HEK293 (cell line): ENCODE measurements around the gene UBFD1.
A peak's percentile ranks its signal among the peaks of the same experiment; 100 is the strongest.

Experiments
- CTCF ChIA-PET: fragments of 350-600 bp; formaldehyde crosslinking; extraction: SDS; loops from one replicate; lab custom pipeline; 2021; ENCODE audit warnings: antibody characterized with exemption; lab: Yijun Ruan, JAX
- POLR2A ChIA-PET: fragments of 300-600 bp; formaldehyde crosslinking; extraction: SDS; loops from one replicate; lab custom pipeline; 2020; ENCODE audit warnings: antibody characterized with exemption, inconsistent platforms; lab: Yijun Ruan, JAX
- H3K27ac ChIP-seq: fragments of 200-500 bp; sonication (Bioruptor generic); 2 replicates; pipeline ENCODE4 v1.5.1; 2014; ENCODE audit warnings: low read depth, low read length, control low read depth, inconsistent platforms; ENCODE audit errors: extremely low read depth
- H3K36me3 ChIP-seq, 2 experiments: fragments of 200-500 bp in 1 of 2; sonication (Bioruptor generic) in 1 of 2; 1 replicate in 1 of 2; 2 replicates in 1 of 2; pipeline ENCODE4 v1.5.1; 2014 to 2017; ENCODE audit warnings: inconsistent platforms in 2 of 2, low read length in 2 of 2; ENCODE audit not compliant: control insufficient read depth in 2 of 2, insufficient read depth in 1 of 2
- H3K4me1 ChIP-seq: fragments of 200-500 bp; sonication (Bioruptor generic); 2 replicates; pipeline ENCODE4 v1.5.1; 2014; ENCODE audit warnings: mild to moderate bottlenecking, low read length, inconsistent platforms; ENCODE audit not compliant: control insufficient read depth, insufficient read depth
- H3K4me3 ChIP-seq: 2 replicates; pipeline ENCODE4 v1.5.1; 2011; ENCODE audit warnings: low read depth, mild to moderate bottlenecking, control low read depth, low read length, moderate library complexity
- H3K9me3 ChIP-seq: fragments of 200-500 bp; sonication (Bioruptor generic); 2 replicates; pipeline ENCODE4 v1.5.1; 2014; ENCODE audit warnings: low read depth, low read length, inconsistent platforms; ENCODE audit not compliant: control insufficient read depth, insufficient read depth
- BCL11A ChIP-seq: fragments of 450-650 bp; formaldehyde crosslinking; IDR thresholded peaks from 2 replicates; pipeline ENCODE4 v1.5.1; 2016; ENCODE audit warnings: low read depth, missing biosample characterization, missing genetic modification characterization
- INSM2 ChIP-seq: fragments of 450-650 bp; formaldehyde crosslinking; IDR thresholded peaks from 2 replicates; pipeline ENCODE4 v1.5.1; 2016; ENCODE audit warnings: missing biosample characterization, missing genetic modification characterization
- KLF10 ChIP-seq: fragments of 450-650 bp; IDR thresholded peaks from 2 replicates; pipeline ENCODE4 v1.5.1; 2018; ENCODE audit warnings: missing biosample characterization, mild to moderate bottlenecking, missing genetic modification characterization
- KLF17 ChIP-seq: fragments of 450-650 bp; formaldehyde crosslinking; IDR thresholded peaks from 2 replicates; pipeline ENCODE4 v1.5.1; 2016; ENCODE audit warnings: missing biosample characterization, missing genetic modification characterization
- TCF7L2 ChIP-seq: IDR thresholded peaks from 2 replicates; pipeline ENCODE4 v1.6.1; 2011; ENCODE audit warnings: low read depth, mild to moderate bottlenecking, inconsistent platforms, low read length, moderate library complexity, borderline replicate concordance
- ZBTB21 ChIP-seq: fragments of 450-650 bp; formaldehyde crosslinking; IDR thresholded peaks from 2 replicates; pipeline ENCODE4 v1.5.1; 2017; ENCODE audit warnings: missing biosample characterization, missing genetic modification characterization
- ZBTB48 ChIP-seq: fragments of 450-650 bp; formaldehyde crosslinking; IDR thresholded peaks from 2 replicates; pipeline ENCODE4 v1.5.1; 2016; ENCODE audit warnings: missing biosample characterization, missing genetic modification characterization
- ZNF132 ChIP-seq: fragments of 450-650 bp; formaldehyde crosslinking; IDR thresholded peaks from 2 replicates; pipeline ENCODE4 v1.5.1; 2017; ENCODE audit warnings: missing biosample characterization, missing genetic modification characterization, borderline replicate concordance
- ZNF184 ChIP-seq: fragments of 450-650 bp; IDR thresholded peaks from 2 replicates; pipeline ENCODE4 v1.5.1; 2018; ENCODE audit warnings: missing biosample characterization, mild to moderate bottlenecking, missing genetic modification characterization
- ZNF37A ChIP-seq: fragments of 450-650 bp; IDR thresholded peaks from 2 replicates; pipeline ENCODE4 v1.5.1; 2018; ENCODE audit warnings: missing biosample characterization, missing genetic modification characterization
- ZNF423 ChIP-seq: fragments of 450-650 bp; formaldehyde crosslinking; IDR thresholded peaks from 2 replicates; pipeline ENCODE4 v1.5.1; 2016; ENCODE audit warnings: missing biosample characterization, missing genetic modification characterization
- ZNF548 ChIP-seq: fragments of 450-650 bp; formaldehyde crosslinking; IDR thresholded peaks from 2 replicates; pipeline ENCODE4 v1.5.1; 2016; ENCODE audit warnings: missing biosample characterization, missing genetic modification characterization
- ZNF660 ChIP-seq: fragments of 450-650 bp; IDR thresholded peaks from 2 replicates; pipeline ENCODE4 v1.5.1; 2018; ENCODE audit warnings: missing biosample characterization, mild to moderate bottlenecking, missing genetic modification characterization
- ZNF747 ChIP-seq: fragments of 450-650 bp; formaldehyde crosslinking; IDR thresholded peaks from 2 replicates; pipeline ENCODE4 v1.5.1; 2016; ENCODE audit warnings: missing biosample characterization, missing genetic modification characterization
- TF ChIP-seq, protein P1 (sequence below): fragments of 450-650 bp; formaldehyde crosslinking; IDR thresholded peaks from 2 replicates; pipeline ENCODE4 v1.5.1; 2016; ENCODE audit warnings: missing biosample characterization, missing genetic modification characterization
- TF ChIP-seq, protein P2 (sequence below): fragments of 450-650 bp; formaldehyde crosslinking; IDR thresholded peaks from 2 replicates; pipeline ENCODE4 v1.5.1; 2016; ENCODE audit warnings: missing biosample characterization, missing genetic modification characterization
- TF ChIP-seq, protein P3 (sequence below): fragments of 450-650 bp; formaldehyde crosslinking; IDR thresholded peaks from 2 replicates; pipeline ENCODE4 v1.5.1; 2016; ENCODE audit warnings: missing biosample characterization, missing genetic modification characterization
- TF ChIP-seq, protein P4 (sequence below): fragments of 450-650 bp; formaldehyde crosslinking; IDR thresholded peaks from 2 replicates; pipeline ENCODE4 v1.5.1; 2016; ENCODE audit warnings: missing biosample characterization, missing genetic modification characterization
- TF ChIP-seq, protein P5 (sequence below): fragments of 450-650 bp; IDR thresholded peaks from 2 replicates; pipeline ENCODE4 v1.5.1; 2018; ENCODE audit warnings: missing biosample characterization, missing genetic modification characterization
- TF ChIP-seq, protein P6 (sequence below): fragments of 450-650 bp; formaldehyde crosslinking; IDR thresholded peaks from 2 replicates; pipeline ENCODE4 v1.5.1; 2016; ENCODE audit warnings: missing biosample characterization, missing genetic modification characterization

UBFD1 gene

DNA sequence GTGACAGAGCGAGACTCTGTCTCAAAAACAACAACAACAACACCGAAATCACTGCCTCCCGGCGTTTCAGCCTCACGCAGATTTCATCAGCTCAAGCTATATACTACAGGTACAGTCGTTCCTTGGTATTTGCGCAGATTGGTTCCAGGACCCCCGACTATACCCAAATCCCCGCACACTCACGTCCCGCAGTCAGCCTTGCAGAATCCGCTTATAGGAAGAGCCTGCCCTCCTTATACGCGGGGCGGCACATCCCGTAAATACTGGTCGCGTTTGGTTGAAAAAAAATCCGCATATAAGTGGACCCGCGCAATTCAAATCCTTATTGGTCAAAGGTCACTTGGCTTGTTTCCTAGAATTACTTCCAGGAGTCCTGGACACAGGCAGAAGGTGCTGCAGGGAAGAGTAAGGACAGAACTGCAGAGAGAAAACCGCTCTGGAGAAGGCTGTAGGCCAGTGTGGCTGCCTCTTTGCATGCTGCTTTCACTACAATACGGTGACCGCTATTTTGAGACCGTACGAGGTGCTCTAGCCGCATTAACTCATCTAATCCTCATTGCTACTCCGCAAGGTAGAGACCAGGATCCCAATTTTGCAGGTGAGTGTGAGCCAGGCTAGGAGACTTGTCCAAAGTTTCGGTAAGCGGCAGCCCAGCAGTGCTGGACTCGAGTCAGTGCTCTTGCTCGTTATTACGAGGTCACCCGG is 37.9 kb downstream of the UBFD1 start (continued):
- no peak for TF ChIP-seq ZNF132 (tag by site-specific recombination)
- TF ChIP-seq, protein P1, sequence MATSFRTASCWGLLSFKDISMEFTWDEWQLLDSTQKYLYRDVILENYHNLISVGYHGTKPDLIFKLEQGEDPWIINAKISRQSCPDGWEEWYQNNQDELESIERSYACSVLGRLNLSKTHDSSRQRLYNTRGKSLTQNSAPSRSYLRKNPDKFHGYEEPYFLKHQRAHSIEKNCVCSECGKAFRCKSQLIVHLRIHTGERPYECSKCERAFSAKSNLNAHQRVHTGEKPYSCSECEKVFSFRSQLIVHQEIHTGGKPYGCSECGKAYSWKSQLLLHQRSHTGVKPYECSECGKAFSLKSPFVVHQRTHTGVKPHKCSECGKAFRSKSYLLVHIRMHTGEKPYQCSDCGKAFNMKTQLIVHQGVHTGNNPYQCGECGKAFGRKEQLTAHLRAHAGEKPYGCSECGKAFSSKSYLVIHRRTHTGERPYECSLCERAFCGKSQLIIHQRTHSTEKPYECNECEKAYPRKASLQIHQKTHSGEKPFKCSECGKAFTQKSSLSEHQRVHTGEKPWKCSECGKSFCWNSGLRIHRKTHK (tag by site-specific recombination): no peak
- TF ChIP-seq BCL11A: no peak
- TF ChIP-seq ZNF747: no peak
- TF ChIP-seq, all 188 proteins: peak for 0

DNA sequence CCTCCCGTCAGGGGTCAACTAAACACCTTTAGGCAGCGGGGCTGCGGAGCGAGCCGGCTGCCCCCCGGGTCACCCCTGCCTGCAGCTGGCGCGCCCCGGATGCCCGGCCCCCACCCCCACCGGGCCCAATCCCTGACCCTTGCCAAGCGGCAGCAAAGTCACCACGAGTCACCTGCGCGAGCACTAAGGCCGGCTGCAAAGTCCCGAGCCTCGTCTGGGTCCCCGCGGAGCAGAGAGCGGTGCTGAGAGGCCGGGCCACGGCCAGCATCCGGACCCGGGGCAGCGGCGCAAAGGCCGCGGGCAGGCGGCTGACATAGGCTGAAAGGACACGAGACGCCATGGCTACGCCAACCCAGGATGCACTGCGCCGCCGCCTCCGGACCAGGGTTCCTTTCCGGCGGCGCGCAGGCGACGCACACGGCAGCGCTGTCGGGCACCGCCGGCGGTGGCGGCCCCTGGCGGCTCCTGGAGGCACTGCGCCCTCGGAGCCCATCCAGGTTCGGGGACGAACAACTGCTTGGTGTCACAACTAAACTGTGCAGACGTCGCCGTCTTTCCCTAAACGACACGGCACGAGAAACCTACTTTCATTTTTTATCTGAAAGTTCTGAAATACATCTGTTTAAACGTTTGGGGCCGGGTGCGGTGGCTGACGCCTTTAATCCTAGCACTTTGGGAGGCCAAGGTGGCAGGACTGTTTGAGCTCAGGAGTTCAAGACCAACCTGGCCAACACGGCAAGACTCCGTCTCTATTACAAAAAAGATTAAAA is 38.6 kb downstream of the UBFD1 start, which contains the start of gene NDUFAB1:
Gene NDUFAB1, minus strand, starts transcription at position 366 of the 770 bp plus-strand sequence. Its CDS starts 26 bp downstream, at position 340.
- POLR2A ChIA-PET: interaction anchor here (0.8 to 1.5 kb wide), 2 partner anchors 45 to 83 kb away, joined by 3 to 5 read pairs; partner anchors contain the start of genes DCTN5, PALB2 and PLK1
- TF ChIP-seq KLF17 (tag by site-specific recombination): peak; percentile 48; the same call in 1 of the 2 replicates
- TF ChIP-seq, protein P2, sequence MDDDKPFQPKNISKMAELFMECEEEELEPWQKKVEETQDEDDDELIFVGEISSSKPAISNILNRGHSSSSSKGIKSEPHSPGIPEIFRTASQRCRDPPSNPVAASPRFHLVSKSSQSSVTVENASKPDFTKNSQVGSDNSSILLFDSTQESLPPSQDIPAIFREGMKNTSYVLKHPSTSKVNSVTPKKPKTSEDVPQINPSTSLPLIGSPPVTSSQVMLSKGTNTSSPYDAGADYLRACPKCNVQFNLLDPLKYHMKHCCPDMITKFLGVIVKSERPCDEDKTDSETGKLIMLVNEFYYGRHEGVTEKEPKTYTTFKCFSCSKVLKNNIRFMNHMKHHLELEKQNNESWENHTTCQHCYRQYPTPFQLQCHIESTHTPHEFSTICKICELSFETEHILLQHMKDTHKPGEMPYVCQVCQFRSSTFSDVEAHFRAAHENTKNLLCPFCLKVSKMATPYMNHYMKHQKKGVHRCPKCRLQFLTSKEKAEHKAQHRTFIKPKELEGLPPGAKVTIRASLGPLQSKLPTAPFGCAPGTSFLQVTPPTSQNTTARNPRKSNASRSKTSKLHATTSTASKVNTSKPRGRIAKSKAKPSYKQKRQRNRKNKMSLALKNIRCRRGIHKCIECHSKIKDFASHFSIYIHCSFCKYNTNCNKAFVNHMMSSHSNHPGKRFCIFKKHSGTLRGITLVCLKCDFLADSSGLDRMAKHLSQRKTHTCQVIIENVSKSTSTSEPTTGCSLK (tag by site-specific recombination): no peak
- no peak for TF ChIP-seq ZNF423
- TF ChIP-seq, protein P3, sequence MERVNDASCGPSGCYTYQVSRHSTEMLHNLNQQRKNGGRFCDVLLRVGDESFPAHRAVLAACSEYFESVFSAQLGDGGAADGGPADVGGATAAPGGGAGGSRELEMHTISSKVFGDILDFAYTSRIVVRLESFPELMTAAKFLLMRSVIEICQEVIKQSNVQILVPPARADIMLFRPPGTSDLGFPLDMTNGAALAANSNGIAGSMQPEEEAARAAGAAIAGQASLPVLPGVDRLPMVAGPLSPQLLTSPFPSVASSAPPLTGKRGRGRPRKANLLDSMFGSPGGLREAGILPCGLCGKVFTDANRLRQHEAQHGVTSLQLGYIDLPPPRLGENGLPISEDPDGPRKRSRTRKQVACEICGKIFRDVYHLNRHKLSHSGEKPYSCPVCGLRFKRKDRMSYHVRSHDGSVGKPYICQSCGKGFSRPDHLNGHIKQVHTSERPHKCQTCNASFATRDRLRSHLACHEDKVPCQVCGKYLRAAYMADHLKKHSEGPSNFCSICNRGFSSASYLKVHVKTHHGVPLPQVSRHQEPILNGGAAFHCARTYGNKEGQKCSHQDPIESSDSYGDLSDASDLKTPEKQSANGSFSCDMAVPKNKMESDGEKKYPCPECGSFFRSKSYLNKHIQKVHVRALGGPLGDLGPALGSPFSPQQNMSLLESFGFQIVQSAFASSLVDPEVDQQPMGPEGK (tag by site-specific recombination): 0 out of 2 replicates have a peak, but pooled peaks have one; percentile 28
- TF ChIP-seq, protein P4, sequence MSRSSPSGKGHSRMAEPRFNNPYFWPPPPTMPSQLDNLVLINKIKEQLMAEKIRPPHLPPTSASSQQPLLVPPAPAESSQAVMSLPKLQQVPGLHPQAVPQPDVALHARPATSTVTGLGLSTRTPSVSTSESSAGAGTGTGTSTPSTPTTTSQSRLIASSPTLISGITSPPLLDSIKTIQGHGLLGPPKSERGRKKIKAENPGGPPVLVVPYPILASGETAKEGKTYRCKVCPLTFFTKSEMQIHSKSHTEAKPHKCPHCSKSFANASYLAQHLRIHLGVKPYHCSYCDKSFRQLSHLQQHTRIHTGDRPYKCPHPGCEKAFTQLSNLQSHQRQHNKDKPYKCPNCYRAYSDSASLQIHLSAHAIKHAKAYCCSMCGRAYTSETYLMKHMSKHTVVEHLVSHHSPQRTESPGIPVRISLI: no peak
- TF ChIP-seq KLF10 (tag by site-specific recombination): peak; percentile 43; the same call in 1 of the 2 replicates
- TF ChIP-seq ZBTB48 (tag by site-specific recombination): peak; percentile 61; the same call in 1 of the 2 replicates
- TF ChIP-seq, protein P5, sequence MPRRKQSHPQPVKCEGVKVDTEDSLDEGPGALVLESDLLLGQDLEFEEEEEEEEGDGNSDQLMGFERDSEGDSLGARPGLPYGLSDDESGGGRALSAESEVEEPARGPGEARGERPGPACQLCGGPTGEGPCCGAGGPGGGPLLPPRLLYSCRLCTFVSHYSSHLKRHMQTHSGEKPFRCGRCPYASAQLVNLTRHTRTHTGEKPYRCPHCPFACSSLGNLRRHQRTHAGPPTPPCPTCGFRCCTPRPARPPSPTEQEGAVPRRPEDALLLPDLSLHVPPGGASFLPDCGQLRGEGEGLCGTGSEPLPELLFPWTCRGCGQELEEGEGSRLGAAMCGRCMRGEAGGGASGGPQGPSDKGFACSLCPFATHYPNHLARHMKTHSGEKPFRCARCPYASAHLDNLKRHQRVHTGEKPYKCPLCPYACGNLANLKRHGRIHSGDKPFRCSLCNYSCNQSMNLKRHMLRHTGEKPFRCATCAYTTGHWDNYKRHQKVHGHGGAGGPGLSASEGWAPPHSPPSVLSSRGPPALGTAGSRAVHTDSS (tag by site-specific recombination): no peak
- no peak for TF ChIP-seq ZNF548 (tag by site-specific recombination)
- TF ChIP-seq ZNF184 (tag by site-specific recombination): 0 out of 2 replicates have a peak, but pooled peaks have one; percentile 54
- no peak for TF ChIP-seq ZBTB21 (tag by site-specific recombination)
- no peak for TF ChIP-seq TCF7L2
- no peak for TF ChIP-seq ZNF37A
- TF ChIP-seq INSM2 (tag by site-specific recombination): peak; percentile 42; the same call in 1 of the 2 replicates
- TF ChIP-seq, protein P6, sequence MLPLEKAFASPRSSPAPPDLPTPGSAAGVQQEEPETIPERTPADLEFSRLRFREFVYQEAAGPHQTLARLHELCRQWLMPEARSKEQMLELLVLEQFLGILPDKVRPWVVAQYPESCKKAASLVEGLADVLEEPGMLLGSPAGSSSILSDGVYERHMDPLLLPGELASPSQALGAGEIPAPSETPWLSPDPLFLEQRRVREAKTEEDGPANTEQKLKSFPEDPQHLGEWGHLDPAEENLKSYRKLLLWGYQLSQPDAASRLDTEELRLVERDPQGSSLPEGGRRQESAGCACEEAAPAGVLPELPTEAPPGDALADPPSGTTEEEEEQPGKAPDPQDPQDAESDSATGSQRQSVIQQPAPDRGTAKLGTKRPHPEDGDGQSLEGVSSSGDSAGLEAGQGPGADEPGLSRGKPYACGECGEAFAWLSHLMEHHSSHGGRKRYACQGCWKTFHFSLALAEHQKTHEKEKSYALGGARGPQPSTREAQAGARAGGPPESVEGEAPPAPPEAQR: no peak
- TF ChIP-seq ZNF660: peak; percentile 91

More for the DNA sequence above, 38.6 kb downstream of the UBFD1 start, which contains the start of gene NDUFAB1:
- Histone ChIP-seq H3K4me3 (peak within 1 kb of the TSS; percentile 99), H3K9me3 (no peaks in the 10 kb centered on the region), H3K36me3 (peaks cover 16 to 33% of the 10 kb centered on the region in 2 experiments; a peak in 2 of 3 replicates), H3K27ac (peak within 1 kb of the TSS; percentile 54; the same call in 1 of the 2 replicates), H3K4me1 (no peaks in the 10 kb centered on the region)
- CTCF ChIA-PET: interaction anchor here (0.6 to 1.8 kb wide), 31 partner anchors 8 to 241 kb away, joined by 3 to 8 read pairs (median 4); partner anchors contain the start of genes DCTN5, EARS2, PALB2 and UBFD1
